Right cardiac atrium (tissue), 5 donors: ENCODE results near the gene LRP1B. TPM values are rescaled to one million over a fixed set of nuclear protein-coding genes. Genes with fewer than 3 reads are reported as not detected.

ENCODE experiments used
- ATAC-seq, 2 donors: fragments of 200-7000 bp; cut with Tn5 transposase; one replicate each; pipeline versions ENCODE4 v1.8.0 to v1.9.1; 2020; ENCODE audit warnings: moderate library complexity in 2 of 2, mild to moderate bottlenecking in 1 of 2
- DNase-seq, 3 donors: peaks; one replicate each; pipeline ENCODE4 v3.0.0-alpha.2; 2020
- H3K27ac ChIP-seq: one replicate; pipeline ENCODE4 v1.5.1; 2013; ENCODE audit warnings: mild to moderate bottlenecking, low read length, control low read depth, moderate library complexity
- H3K27me3 ChIP-seq: one replicate; pipeline ENCODE4 v1.6.1; 2013; ENCODE audit not compliant: control insufficient read depth, insufficient read depth
- H3K4me1 ChIP-seq: one replicate; pipeline ENCODE4 v1.6.1; 2013; ENCODE audit warnings: low read length; ENCODE audit not compliant: control insufficient read depth, insufficient read depth
- H3K4me3 ChIP-seq: one replicate; pipeline ENCODE4 v1.5.1; 2013; ENCODE audit warnings: low read length, control low read depth
- H3K9me3 ChIP-seq: one replicate; pipeline ENCODE4 v1.6.1; 2013; ENCODE audit warnings: low read length; ENCODE audit not compliant: control insufficient read depth
- WGBS: extraction: QIAGEN DNeasy Blood & Tissue Kit; methylation state at CpG from one replicate; pipeline ENCODE4 v1.1.7; 2013; 5-methylcytosine and 5-hydroxymethylcytosine counted together
- intact Hi-C, 4 donors: fragments of 100-400 bp; cut with DNase I; formaldehyde crosslinking; loops; one replicate each; pipeline versions ENCODE4 v1.11.0 to v1.14.0; 2022 to 2023
- polyA plus RNA-seq: library from polyadenylated mRNA; stranded (reverse); fragments of 200-250 nt; gene quantifications from one replicate; pipeline ENCODE4 v1.2.3, GENCODE V29; 2013
- total RNA-seq, 4 donors: library from RNA; stranded (reverse); fragmentation: NEBNext Ultra II Directional; extraction: Animal tissue kit (Norgen Biotek cat#: 25700); gene quantifications; one replicate each; pipeline ENCODE4 v1.2.1, GENCODE V29; 2021
- donor health status: healthy with polysubstance abuse.
- donor health status: DM: no; HTN: yes; CAD: no.
- donor health status: DM: no; HTN: no; CAD: no.
- donor health status: DM: no; HTN: yes; CAD: no; lungs with severe emphysema.
- donor health status: DM: yes; HTN: yes; CAD: no.

LRP1B gene
- total and polyA plus RNA-seq, 5 donors = 0.21 to 1.8 (median 0.34) TPM

DNA sequence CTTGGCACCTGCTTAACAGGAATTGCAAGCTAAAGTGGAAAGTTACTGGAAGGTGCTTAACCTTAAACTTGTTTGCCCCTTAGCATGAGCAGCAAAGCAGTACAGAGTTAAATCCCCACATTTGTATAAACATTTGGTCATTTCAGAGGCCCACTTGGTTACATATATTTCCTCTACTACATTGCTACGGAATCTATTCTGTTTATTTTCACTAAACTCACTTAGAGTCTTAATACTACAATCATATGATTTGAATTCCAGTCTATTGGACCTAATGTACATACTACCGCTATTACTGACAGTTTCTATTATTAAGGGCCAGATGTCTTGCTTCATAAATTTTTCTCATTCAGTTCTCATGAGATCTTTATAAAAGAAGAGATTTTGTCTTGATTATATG is 1294.0 kb downstream of the LRP1B start:
- Histone ChIP-seq H3K4me1 (no peaks in the 10 kb centered on the region), H3K27me3 (no peaks in the 10 kb centered on the region), H3K27ac (no peak overlapping the region), H3K9me3 (no peaks in the 10 kb centered on the region), H3K4me3 (no peak overlapping the region)
- intact Hi-C loops = no loop called here
- 85% methylated on average over 2 of the region's 2 CpGs for WGBS
- DNase-seq (no peak), ATAC-seq (no peak)

DNA sequence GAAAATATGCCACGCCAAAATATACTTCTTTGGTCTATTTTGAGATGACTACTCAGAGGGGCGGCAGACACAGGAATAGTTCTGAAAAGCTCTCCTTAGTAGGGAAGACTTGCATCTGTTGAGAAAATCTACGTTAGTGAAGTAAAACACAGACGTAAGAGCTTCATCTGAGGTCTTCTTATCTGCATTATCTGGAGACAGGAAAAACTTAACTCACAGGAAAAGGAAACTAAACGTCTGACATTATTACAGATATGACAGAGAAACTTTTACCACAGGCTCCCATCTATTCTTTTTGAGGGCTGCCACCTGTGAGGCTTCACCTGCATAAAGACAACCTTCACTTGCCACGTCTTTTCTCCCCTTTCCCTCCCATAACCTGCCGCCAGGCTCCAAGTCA is 1295.7 kb downstream of the LRP1B start:
- WGBS = 56% methylated on average over 7 of the region's 7 CpGs
- Histone ChIP-seq H3K4me3 (no peak overlapping the region), H3K27ac (no peak overlapping the region), H3K4me1 (no peaks in the 10 kb centered on the region), H3K9me3 (no peaks in the 10 kb centered on the region), H3K27me3 (no peaks in the 10 kb centered on the region)
- intact Hi-C loops = no loop called here
- DNase-seq = no peak
- ATAC-seq = no peak

DNA sequence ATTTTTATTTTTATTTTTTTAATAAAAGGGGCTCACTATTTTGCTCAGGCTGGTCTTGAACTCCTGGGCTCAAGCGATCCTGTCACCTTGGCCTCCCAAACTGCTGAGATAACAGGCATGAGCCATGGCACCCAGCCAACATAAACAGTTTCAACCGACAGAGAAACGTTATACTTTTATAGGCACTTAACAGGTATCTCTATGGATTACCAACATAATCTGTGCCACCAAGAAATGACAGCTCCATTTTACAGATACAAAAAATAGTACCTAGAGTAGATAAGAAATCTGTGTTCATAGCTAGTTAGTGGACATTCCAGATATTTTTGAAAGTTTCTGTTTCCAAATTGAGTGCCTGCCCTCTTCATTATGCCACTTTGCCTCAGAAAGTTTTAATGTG is 1316.7 kb downstream of the LRP1B start:
- no peak overlapping the region for H3K27ac ChIP-seq
- ATAC-seq (no peak), DNase-seq (no peak)
- H3K27me3 ChIP-seq = no peaks in the 10 kb centered on the region
- no peaks in the 10 kb centered on the region for H3K4me1 ChIP-seq
- intact Hi-C loops = no loop called here
- H3K4me3 ChIP-seq = no peak overlapping the region
- no peaks in the 10 kb centered on the region for H3K9me3 ChIP-seq
- 42% methylated on average over 3 of the region's 3 CpGs for WGBS

DNA sequence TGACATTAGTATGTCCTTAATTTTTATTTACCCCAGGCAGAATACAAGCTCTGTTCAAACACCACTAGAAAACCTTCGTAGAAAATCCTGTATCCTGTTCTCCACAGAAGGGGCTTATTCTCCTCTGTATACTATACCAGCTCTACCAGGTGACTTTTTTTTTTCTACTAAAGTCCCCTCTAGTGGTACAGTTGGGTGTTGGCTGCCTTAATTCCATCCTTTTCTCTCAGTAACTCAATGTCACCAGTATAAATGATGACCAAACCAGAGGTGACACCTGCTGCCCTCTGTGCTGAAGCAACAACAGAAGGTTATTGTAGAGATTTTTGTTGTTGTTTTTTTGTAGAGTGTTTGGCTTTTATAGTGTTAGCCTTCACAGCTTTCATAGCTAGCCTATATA is 1322.0 kb downstream of the LRP1B start:
- no peak for ATAC-seq
- no peak overlapping the region for H3K27ac ChIP-seq
- no peak for DNase-seq
- intact Hi-C loops = no loop called here
- H3K9me3 ChIP-seq = no peaks in the 10 kb centered on the region
- no peaks in the 10 kb centered on the region for H3K27me3 ChIP-seq
- 81% methylated on average over 1 of the region's 1 CpG for WGBS
- no peaks in the 10 kb centered on the region for H3K4me1 ChIP-seq
- no peak overlapping the region for H3K4me3 ChIP-seq

DNA sequence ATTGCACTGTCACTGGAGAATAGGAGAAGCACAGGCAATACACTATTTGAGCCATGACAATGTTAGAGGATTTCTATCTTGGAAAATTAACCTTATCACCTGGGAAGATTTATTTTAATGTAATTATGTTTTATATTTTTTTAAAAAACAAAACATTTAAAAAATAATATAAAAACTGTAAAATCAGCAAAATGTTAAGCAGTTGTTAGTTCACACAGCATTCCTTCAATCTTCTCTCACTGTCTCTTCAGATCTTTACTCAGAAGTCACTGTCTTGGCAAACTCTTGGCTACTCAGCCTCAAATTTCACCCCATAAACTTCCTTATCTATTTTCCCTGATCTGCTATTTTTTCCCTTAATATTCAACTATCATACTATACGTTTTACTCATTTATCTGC is 1322.6 kb downstream of the LRP1B start:
- 29% methylated on average over 1 of the region's 1 CpG for WGBS
- H3K27ac ChIP-seq = no peak overlapping the region
- DNase-seq (no peak), ATAC-seq (no peak)
- no peaks in the 10 kb centered on the region for H3K9me3 ChIP-seq
- H3K4me3 ChIP-seq = no peak overlapping the region
- no peaks in the 10 kb centered on the region for H3K4me1 ChIP-seq
- H3K27me3 ChIP-seq = no peaks in the 10 kb centered on the region
- intact Hi-C loops = no loop called here

DNA sequence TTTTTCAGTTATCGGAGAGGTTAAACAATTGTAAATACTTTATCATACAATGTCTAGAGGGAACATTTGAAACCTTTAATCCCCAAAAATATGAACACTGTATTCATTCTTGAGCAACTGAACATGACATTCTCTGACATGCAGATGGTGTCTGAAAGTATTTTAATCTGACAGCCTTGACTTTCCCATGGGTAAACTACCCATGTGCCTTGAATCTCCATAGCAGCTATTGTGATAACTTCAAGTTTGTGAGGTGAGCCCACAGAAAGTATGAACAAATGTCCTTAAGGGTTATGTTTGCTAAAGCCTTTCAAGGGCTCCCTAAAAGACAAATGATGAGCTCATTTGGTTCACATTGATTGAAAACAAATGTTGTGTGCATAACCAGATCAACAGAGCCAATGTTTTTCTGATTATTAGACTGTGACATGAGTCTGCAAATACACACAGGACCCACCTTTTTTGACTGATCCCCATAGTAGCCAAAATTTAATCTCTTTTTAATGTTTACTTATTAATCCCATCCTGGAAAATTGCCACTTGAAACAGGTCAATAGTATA is 1326.0 kb downstream of the LRP1B start:
- Histone ChIP-seq H3K4me3 (no peak overlapping the region), H3K9me3 (no peaks in the 10 kb centered on the region), H3K4me1 (no peaks in the 10 kb centered on the region), H3K27me3 (no peaks in the 10 kb centered on the region), H3K27ac (no peak overlapping the region)
- 80% methylated on average over 1 of the region's 1 CpG for WGBS
- DNase-seq (no peak), ATAC-seq (no peak)
- intact Hi-C loops = no loop called here

DNA sequence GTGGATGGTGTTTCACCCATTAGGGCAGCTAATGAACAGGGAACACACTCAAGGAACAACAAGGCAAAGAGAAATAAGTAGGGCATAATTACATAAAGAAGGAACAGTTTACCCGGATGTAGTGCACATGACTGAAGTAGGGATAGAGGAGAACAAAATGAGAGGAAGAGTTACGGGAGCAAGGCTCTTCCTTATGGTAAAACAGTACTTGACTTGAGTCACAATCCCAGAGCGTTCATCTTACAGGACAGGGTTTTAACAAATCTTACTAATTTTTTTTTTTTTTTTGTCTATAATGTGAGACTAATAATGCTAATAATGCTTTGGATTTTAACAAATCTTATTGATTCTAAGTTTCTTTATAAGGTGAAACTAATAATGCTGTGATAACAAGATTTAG is 1329.5 kb downstream of the LRP1B start:
- Histone ChIP-seq H3K27me3 (no peaks in the 10 kb centered on the region), H3K4me3 (no peak overlapping the region), H3K9me3 (no peaks in the 10 kb centered on the region), H3K27ac (no peak overlapping the region), H3K4me1 (no peaks in the 10 kb centered on the region)
- no peak for ATAC-seq
- WGBS = 85% methylated on average over 3 of the region's 3 CpGs
- DNase-seq = no peak
- intact Hi-C loops = no loop called here

DNA sequence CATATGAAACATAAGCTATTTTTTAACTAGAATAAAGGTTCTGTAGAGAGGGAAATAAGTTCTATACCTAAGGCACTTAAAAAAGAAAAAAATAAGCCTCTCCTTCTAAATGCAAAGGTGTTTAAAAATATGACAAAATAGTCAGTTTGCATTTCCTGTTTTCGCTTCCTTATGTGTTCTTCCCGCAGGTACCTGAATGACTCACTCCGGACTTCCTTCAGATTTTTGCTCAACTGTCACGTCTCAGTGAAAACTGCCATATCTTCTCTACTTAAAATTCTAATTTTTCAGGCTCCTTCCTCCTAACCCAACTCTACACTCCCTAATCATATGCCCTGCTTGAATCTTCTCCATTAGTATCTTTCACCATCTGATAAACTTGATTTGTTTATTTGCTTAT is 1333.1 kb downstream of the LRP1B start:
- Histone ChIP-seq H3K27me3 (no peaks in the 10 kb centered on the region), H3K9me3 (no peaks in the 10 kb centered on the region), H3K27ac (no peak overlapping the region), H3K4me1 (no peaks in the 10 kb centered on the region), H3K4me3 (no peak overlapping the region)
- intact Hi-C loops = no loop called here
- DNase-seq = no peak
- WGBS = 75% methylated on average over 4 of the region's 4 CpGs
- ATAC-seq = no peak

DNA sequence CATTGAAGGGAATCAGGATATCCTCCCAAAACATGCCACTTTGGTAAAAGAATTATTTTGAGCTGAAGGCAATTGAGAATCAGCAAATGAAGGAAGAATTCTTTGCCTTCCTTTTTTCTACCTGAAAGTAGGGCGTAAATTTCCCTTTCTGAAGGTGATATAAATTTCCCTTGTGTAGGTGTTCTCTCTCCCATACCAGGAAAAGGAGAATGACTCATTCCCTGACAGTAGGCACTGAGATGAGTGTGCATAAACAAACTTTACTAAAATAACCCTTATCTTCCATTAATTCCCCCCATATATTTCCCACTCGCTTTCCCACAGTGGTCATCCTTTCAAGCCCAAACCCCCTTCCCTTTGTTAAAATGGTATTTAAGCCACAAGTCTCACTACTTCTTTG is 1339.0 kb downstream of the LRP1B start:
- no peak overlapping the region for H3K4me3 ChIP-seq
- DNase-seq (no peak), ATAC-seq (no peak)
- no peaks in the 10 kb centered on the region for H3K27me3 ChIP-seq
- H3K4me1 ChIP-seq = no peaks in the 10 kb centered on the region
- intact Hi-C loops = no loop called here
- WGBS = 41% methylated on average over 2 of the region's 2 CpGs
- no peaks in the 10 kb centered on the region for H3K9me3 ChIP-seq
- H3K27ac ChIP-seq = no peak overlapping the region

DNA sequence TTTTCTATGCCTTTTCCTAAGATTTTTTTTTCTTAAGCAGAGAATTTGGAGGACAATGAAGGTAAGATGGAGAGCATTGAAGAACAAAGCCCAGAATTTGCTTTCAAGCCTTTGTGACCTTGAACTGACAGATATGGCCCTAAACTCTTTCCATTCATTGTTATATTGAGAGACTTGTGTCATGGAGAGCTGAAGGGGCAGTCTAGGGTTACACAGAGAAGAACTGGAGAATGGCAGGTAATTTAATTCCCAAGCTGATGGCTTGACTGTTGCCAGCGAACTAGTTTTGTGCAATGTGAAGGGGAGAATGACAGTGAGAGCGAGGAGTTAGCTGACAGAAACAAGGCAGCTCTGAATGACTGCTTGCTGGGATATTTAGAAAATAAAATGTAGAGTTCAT is 1344.2 kb downstream of the LRP1B start:
- H3K27me3 ChIP-seq = no peaks in the 10 kb centered on the region
- 75% methylated on average over 2 of the region's 2 CpGs for WGBS
- no peaks in the 10 kb centered on the region for H3K9me3 ChIP-seq
- H3K4me3 ChIP-seq = no peak overlapping the region
- H3K4me1 ChIP-seq = no peaks in the 10 kb centered on the region
- ATAC-seq (no peak), DNase-seq (no peak)
- H3K27ac ChIP-seq = no peak overlapping the region
- intact Hi-C loops = no loop called here

DNA sequence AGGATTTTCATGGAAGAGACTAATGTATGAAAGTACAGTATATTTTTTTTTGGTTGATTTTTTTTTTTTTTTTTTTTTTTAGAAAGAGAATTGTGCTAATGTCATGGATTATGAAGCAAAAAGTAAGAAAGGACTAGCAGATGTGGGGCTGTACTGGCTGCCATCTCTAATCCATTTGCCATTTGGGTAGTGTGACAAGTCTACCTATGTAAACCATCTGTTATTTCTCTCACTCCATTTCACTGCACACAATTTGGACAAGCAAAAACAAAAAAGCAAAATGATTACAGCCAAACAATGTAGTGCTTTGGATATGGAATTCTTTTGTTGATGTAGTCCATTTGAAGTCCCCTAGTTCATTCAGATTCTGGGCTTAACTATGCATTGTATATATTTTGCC is 1355.4 kb downstream of the LRP1B start:
- Histone ChIP-seq H3K4me1 (no peaks in the 10 kb centered on the region), H3K9me3 (no peaks in the 10 kb centered on the region), H3K27ac (no peak overlapping the region), H3K4me3 (no peak overlapping the region), H3K27me3 (no peaks in the 10 kb centered on the region)
- ATAC-seq = no peak
- intact Hi-C loops = no loop called here
- no peak for DNase-seq

DNA sequence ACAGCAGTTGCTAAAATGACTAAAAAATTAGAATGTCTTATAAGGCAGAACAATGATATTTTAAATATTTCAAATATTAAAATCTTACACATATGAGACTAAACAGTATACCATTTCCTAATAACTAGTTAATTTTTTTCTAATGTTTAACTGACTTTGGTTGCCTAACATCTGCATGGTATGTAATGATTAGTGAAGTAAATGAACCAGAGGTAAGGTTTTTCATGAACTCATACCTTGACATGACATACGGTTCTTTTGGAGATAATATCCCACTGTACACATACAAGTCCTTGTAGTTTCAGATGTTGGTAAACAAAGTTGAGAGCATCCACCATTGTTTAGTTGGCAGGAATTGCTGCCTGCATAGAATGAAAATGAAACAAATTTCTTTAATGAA is 1360.2 kb downstream of the LRP1B start:
- Histone ChIP-seq H3K4me3 (no peak overlapping the region), H3K4me1 (no peaks in the 10 kb centered on the region), H3K27ac (no peak overlapping the region), H3K9me3 (no peaks in the 10 kb centered on the region), H3K27me3 (no peaks in the 10 kb centered on the region)
- DNase-seq (no peak), ATAC-seq (no peak)
- intact Hi-C loops = no loop called here
- WGBS = 91% methylated on average over 1 of the region's 1 CpG
